Stimulated activated CD4-positive, alpha-beta T cell treated with anti-CD3 and anti-CD28 coated beads, TNF-alpha, amount 100 ng/mL, for 1 hour (primary cell): ENCODE measurements around the gene STRIT1.

ENCODE experiments used
- DNase-seq, 3 donors: peaks; one replicate each; pipeline ENCODE4 v3.0.0-alpha.2; 2020; ENCODE audit warnings: low read depth in 3 of 3, low spot score in 1 of 3

STRIT1 gene

DNA sequence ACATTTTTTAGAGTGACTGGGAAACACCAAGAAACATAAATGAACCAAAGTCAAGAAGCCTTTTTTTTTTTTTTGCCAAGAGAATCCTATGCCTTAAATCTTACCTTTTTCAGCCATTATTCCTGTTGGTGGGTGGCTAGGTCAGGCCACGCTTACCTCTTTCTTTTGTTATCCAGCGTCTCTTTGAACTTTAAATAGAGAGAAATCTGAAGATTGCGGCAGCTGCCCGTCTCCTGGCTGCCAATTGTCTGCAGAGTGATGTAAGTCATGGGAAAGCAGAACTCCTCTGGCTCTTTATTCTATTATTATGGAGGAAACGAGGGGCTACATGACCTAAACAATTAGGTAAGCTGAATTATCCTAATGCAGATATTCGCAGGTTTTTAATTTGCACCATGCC lies at the start of gene STRIT1:
Gene STRIT1, minus strand, starts transcription at position 168 of the 400 bp plus-strand sequence.
- no peak for DNase-seq

- DNase-seq: no peak
Observed at GRCh38 chr3:155342344-155342743, 48.9 kb upstream of the STRIT1 start.

DNA sequence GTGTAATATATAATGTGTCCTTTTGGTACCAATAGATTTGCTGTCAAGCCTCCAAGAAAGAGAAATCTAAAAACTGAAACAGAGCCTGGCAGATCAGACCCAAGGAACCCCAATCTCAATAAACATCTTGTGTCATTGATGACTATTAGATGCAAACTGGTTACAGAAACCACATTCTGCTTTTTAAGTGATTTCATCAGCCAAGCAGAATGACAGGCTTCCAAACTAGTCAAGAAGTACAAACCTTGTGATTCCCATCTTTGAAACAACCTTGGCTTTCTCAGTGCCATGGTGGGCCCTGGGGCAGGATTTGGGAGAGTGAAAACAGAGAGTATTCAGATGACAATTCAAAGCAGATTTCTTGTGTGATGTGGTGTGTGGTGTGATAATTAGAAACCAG lies 45.6 kb upstream of the STRIT1 start:
- no peak for DNase-seq

GRCh38 chr3:155335724-155336354 lies 42.4 kb upstream of the STRIT1 start:
- no peak for DNase-seq

DNA sequence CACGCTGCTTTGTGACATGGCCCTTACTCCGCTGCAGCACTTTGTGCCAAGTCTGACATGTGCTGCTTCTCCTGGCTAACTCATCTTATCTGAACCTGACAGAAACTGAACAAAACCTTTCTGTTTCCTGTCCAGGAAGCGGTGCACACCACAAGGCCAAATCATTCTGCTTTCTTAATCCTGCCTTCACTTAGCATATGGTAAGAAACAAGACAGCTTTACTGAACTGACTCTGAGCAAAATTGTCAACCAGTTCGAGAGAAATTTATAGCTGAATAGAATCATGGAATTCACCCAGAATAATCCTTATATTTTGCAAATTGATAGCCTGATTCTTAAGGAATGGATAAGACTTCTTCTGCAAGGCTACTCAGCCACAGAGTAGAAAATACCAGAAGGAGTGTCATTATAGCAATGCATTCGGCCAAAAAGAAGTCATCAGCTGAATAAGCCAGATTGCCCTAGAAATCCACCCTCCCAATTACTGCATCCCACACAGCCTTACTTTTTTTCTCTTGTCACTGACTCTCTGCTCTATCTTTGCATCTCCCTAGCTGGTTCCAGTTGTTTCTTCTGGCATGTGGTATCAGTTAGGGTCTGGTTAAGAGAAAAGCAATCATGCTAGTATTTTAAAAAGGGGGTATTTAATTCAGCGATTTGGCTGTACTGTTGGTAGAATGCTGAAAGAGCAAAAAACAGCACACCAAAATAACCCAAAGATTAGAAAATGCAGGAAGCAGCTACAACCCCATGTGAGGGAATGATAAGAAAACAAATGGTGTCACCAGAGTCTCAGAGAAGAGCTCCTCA lies 41.6 kb upstream of the STRIT1 start:
- DNase-seq: no peak

DNA sequence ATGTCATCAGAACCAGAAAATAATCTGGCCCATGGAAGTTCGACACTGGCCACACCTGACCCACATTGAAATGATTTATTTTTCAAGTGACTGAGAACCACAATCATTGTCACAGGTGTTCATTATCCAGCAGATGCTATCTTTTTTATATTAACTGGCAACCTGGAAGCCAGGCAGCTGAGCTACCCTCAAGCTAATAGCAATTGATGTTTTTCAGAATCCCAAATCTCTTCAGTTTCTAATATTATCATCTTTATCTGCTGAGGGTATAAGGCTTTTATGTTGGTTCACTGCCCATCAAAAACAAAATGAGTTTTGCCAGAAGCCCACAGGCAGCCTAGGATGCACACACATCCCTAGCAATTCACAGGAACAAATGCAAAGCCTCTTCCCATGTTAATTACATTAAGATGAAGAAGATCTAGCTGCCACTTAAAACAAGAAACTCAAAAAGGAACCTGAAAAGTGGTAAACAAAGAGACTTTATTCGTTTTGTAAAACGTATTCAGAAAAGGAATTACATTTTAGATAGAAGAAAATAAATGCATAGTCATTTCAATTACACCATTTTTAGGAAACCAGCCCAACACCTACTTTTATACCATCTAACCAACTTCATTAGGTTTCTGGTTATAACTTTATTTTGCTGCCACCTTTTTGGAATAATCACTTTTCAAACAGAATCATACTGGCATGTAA lies 40.9 kb upstream of the STRIT1 start:
- no peak for DNase-seq

DNA sequence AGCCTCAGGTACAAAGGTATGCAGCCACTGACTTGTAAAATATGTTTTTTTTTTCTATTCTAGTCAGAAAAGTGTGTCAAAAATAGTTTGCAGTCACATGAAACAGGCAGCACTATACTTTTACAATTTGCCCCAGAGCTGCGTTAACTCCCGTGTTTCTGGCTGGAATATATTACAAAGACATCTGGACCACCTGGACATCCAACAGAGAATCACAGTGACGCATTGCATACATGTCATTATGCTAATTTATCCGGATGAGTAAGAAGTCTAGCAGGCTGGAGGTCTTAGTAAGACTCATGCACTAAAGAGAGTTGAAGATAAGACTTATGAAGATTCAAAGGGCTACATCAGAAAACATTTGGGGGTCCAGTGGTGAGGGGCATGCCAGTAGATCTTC lies 39.2 kb upstream of the STRIT1 start:
- DNase-seq: no peak

- no peak for DNase-seq
Observed at GRCh38 chr3:155331078-155331477, 37.6 kb upstream of the STRIT1 start.

- DNase-seq: no peak
Observed at GRCh38 chr3:155330370-155330769, 36.9 kb upstream of the STRIT1 start.

GRCh38 chr3:155329513-155330048 lies 36.1 kb upstream of the STRIT1 start:
- DNase-seq: no peak

- DNase-seq: no peak
Observed at GRCh38 chr3:155327871-155328270, 34.4 kb upstream of the STRIT1 start.

DNA sequence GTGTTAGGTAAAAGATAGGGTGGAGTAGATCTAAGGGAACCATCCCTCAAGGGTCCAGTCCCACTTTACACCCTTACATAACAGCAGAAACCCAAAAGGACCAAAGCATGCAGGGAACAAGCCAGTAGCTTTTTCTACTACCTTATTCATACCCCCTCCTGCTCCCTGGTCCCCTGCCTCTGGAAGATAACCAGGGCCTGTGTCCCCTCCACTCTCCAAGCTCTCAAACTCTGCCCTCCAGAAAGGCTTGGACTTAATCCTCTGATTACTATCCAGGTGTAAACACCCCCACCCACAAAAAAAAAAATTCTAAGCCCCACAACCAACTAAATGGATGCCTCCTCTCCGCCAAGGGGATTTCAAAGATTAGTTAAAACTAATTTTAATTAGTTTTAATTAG lies 33.9 kb upstream of the STRIT1 start:
- DNase-seq: no peak

- no peak for DNase-seq
Observed at GRCh38 chr3:155326901-155327300, 33.4 kb upstream of the STRIT1 start.

GRCh38 chr3:155326244-155326643 lies 32.8 kb upstream of the STRIT1 start:
- DNase-seq: no peak

DNA sequence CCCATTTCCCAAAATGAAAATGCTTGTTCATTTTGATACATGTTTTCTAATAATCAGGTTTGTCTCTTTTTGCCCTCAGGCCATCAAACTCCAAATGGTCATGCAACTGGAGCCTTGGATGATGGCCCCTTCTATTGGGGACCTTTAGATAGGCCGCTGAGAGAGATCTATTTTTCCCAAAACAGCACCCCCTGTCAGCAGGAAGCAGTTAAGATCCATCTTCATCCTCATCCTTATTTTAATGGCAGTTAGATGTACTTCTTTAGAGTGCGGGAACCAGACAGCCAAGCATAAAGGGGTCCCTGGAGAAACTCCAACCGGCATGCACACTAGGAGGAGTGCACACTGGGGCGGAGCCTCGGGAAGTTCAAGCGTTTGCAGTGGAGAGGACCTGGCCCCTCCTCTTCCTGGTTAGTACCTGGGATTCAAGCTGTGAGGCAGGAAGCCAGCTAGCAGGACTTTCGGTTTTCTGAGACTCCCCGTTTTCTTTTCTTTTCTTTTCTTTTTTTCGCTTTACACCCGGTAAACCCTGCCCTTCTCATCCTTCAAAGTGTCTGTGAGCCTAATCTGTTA lies 31.9 kb upstream of the STRIT1 start:
- DNase-seq: no peak

DNA sequence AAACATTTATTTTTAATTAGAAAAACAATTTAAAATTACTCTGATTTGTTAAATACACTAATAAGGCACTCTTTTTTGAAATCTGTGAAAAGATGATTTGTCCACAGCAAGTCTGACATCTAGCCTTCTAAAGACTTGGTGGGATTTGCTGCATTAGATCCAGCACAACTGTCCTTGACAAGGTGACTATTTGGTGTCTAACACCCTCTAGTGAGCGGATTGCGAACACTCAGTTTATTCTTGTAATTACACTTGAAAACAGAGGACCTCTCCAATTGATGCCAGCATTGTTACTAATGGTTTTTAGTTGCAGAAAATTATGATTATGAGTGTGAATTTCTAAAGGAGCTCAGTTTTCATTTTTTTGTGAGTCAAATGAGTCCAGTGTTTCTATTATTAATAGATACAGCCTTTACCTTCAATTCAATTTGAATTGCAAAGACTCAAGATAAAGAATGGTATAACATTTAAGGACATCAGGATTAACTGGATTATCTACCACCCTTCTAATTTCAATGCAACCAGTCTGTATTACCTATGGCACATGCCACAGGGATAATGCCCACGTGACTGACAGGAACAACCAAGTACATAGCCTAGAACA lies 29.7 kb upstream of the STRIT1 start:
- no peak for DNase-seq

DNA sequence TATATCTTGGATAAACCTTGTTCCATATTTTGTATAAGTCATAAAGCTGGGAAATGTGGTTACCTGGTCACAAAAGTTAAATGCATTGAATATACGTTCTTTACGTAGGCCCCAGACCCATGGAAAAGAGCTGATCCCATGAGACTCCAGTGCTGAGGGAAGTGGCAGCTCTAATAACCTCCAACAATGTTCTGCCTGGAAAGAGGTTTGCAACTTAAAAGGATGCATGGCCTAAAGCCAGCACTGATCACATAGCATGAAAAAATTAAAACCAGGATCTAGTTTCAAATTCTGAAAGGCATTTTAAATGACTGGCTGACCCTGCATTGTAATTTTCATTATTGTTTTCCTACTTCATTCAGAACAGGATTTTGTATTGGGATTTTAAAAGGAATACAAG lies 27.9 kb upstream of the STRIT1 start:
- DNase-seq: no peak

GRCh38 chr3:155320934-155321333 lies 27.5 kb upstream of the STRIT1 start:
- no peak for DNase-seq

DNA sequence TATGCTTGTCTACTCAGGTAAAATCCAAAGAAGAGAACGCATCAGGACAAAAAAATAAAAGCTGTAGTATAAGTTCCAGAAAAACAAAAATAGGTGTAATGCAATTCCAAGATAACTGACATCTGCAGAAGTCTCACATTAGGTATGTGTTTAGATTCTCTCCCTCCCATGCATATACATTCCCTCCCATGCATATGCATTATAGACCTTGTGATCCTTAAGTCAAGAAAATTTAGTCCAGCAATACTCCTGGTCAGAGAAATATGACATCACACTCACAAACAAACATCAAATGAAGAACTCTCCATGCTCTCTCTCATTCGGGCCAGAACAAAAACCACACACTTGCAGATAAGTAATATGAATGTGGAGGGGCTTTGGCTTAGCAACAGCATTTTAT lies 25.3 kb upstream of the STRIT1 start:
- no peak for DNase-seq

DNA sequence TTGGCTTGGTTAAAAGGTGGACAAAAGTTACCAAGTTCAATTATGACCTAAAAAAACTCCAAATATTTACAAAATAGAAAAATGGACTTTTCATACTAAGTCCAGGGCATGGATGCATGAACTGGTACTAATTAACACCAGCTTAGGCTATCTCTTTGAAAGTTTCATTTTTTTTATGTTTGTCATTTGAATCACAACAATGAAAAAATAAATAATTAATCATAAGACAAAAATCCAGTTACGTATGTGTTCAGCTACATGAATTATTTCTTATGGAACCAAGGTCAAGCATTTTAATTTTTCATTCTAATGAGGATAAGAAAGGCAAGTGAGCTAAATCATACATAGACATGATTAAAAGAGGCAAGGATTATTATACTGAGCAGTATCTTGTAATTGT lies 23.7 kb upstream of the STRIT1 start:
- DNase-seq: no peak

DNA sequence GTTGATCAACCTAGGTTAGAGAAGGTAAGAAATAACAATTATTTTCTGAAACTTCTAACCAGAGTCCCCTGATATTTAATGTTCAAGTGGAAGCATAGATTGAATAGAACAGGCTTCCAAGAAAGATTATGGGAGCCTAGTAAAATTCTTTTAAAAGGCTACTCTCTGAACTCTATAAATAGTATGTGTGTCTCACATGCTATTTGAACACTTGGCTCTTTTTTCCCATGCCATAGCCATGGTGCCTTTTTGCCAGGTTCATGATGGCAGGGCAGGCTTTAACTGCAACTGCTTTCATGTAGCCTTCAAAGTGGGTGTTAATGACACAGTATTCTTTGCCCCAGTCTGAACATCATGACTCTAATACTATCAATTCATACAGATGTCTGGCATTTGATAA lies 22.9 kb upstream of the STRIT1 start:
- no peak for DNase-seq
